ENCODE results near the gene GLIS2.

GLIS2 gene

DNA sequence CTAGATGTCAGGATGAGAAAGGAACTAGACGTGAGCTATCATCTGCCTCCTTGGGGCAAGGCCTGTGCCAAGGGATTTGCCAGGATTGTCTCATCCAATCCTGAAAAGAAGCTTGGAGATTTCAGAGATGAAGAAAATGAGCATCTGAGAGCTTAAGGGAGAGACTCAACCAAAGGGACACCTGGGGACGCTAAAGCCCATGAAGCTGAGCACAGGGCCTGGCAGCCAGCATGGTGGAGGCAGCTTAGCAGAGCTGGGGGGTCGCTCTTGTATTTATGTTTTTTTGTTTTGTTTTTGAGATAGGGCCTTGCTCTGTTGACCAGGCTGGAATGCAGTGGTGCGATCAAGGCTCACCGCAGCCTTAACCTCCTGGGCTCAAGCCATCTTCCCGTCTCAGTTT is 18.4 kb upstream of the GLIS2 start:
- no peak for DNase-seq (ENCODE audit: low read depth in 2 of 2)

DNA sequence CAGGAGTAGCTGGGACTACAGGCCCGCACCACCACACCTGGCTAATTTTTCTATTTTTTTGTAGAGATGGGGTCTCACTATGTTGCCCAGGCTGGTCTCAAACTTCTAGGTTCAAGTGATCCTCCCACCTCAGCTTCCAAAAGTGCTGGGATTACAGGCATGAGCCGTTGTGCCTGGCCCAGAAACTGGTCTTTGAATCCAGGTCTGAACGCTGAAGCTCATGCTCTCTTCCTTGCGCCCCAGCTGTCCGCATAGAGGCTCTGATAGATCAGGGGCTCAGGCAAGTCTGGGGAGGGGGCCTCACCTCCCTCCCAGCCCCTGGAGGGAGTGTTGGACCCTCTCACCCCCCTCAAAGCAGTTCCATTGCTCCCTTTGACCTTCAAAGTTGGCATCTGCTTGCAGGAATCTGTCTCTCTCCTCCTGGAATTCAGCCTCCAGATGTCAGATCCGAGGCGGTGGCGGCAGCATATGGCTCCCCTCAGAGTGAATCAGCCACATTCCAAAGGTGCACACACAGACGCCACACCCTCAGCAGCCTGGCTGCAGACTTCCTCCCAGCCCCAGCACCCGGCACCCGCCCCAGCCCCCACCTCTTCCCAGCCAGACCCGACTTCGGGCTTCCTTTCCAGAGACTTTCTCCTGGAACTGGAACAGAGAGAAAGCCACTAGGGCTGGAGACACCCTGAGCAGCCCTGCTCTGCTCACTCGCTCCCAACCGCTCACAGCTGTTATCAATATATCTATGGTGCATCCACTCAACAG is 16.9 kb upstream of the GLIS2 start:
- DNase-seq (ENCODE audit: low read depth in 2 of 2): no peak

DNA sequence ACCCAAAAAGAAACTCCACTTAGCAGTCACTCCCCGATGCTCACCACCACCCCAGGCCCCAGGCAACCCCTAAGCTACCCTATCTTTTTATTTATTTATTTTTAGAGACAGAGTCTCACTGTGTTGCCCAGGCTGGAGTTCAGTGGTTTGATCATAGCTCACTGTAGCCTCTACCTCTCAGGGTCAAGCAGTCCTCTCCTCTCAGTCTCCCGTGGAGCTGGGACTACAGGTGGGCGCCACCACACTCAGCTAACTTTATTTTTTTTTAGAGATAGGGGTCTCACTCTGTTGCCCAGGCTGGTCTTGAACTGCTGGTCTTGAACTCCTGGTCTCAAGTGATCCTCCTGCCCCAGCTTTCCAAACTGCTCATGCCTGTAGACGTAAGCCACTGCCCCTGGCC is 14.7 kb upstream of the GLIS2 start:
- no peak for DNase-seq (ENCODE audit: low read depth in 2 of 2)

DNA sequence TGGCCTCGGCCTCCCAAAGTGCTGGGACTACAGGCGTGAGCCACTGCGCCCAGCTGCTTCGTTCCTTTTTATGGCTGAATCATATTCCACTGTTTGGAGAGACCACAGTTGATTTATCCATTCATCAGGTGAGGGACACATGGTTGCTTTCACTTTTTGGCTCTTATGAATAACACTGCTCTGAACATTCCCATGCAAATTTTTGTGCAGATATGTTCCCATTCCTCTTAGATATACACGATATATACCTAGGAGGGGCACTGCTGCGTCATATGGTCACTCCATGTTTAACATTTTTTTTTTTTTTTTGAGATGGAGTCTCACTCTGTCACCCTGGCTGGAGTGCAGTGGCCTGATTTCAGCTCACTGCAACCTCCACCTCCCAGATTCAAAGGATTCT is 13.9 kb upstream of the GLIS2 start:
- no peak for DNase-seq (ENCODE audit: low read depth in 2 of 2)

DNA sequence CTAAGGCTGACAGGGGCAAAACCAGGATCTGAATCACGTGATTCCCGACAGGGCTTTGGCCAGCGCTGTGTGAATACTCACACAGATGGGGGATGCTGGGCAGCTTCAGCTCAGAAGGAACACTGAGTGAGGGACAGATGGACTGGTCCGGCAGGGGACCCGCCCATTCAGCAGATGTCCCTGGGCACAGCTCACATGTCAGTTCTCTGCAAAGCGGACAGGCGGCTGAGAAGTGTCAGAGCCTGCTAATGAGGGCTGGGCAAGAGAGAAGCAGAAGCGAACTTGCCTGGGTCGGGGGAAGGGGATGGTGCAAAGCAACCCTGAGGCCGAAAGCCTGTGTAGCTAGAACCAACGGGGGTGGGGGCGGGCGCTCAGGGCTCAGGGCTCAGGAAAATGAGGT is 11.9 kb upstream of the GLIS2 start:
- no peak for DNase-seq (ENCODE audit: low read depth in 2 of 2)

DNA sequence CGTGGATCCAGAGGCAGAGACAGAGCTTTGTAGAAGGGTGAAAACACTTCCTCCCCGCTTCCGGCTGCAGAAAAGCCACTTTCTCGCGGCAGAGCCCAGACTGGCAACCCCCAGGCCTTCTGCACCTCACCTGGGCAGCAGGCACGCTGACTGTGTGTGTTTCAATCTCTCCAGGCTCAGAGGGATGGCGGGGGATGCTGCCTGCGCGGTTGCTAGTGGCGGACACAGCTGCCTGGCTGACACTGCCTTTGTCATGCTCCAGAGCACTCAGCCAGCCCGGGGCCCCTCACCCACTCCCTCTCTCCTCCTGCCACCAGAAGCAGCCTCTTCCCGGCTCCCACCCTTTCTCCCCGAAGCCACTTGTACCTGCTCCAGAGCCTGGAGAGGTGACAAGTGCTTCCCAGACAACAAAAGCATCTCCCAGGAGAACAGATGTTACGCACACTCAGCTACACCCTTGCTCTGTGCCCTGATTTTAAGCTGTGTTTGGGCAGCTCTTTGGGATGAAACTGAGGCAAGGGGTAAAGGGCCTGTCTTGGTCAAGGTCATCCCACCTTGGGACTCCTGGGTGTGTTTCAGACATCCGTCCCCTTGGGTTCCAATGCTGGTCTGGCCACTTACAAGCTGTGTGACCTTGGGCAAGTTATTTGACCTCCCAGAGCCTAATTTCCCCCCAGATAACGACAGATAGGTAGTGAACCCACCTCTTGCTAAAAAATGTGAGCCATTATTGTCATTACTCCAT is 9.2 kb upstream of the GLIS2 start:
- no peak for DNase-seq (ENCODE audit: low read depth in 2 of 2)

DNA sequence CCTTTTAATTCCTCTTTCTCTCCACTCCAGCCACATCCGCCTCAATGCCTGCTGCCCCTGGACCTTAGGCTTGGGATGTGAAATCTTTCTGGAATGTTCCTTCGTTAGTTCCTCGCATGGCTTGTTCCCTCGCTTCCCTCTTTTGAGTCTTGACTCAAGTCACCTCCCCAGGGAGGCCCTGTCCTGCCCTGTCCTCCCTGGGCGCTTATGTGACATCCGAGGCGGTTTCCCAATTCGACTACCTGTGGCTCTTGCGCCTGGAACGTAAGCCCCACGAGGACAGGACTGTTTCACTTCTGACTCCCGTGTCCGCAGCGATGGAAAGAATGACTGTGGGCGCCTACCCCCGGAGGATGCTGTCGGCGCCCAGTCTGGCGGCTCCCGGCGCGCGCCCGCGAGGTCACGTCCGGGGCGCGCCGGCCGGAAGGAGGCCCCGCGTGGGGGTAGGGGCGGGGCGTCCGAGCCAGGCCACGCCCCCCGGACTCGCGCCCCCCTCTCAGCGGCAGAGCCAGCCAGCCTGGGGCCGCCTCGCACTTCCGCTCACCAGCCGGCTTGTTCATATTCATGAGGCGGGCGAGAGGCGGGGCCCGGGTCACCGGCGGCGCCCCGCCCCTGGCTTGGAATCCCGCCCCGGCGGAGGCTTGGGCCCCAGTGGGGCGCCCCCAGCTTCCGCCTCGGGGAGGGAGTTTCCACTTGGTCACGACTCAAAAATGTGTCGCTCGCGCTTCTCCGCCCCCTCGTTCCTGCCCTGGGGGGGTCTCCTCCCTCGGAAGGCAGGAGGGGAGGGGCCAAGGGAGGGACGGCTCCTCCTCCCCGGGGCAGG is 8.4 kb upstream of the GLIS2 start:
- DNase-seq (ENCODE audit: low read depth in 2 of 2): peak; percentile 93 to 94

DNA sequence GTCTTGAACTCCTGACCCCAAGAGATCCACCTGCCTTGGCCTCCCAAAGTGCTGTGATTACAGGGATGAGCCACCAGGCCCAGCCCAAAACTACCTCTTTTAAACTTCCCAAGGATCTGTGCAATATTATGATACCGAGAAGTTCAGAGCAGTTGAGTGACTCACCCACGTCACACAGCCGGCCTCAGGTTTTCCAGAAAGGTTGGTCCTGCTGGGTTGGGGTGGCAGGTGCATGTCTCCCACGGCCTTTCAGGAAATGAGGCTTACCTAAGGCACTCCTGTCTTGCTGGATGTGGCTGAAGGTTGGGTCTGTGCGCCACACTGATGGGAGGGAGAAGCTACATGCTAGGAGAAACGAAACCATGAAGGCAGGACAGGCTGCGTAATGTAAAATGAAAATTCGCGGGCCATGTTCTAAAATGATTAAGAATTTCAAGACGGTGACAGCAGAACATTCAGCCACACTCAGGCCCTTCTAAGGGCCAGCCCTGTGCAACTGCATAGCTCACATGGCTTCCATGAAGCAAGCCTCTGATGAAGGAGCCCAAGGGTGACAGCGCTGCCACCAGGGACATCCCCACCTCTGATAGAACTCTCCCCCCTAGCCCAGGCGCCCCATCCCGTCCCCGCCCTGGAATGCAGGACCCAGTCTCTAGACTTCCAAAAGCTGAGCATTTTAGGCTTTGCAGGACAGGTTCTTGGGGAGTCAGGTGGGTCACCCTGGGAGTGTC is 6.6 kb upstream of the GLIS2 start:
- no peak for DNase-seq (ENCODE audit: low read depth in 2 of 2)

DNA sequence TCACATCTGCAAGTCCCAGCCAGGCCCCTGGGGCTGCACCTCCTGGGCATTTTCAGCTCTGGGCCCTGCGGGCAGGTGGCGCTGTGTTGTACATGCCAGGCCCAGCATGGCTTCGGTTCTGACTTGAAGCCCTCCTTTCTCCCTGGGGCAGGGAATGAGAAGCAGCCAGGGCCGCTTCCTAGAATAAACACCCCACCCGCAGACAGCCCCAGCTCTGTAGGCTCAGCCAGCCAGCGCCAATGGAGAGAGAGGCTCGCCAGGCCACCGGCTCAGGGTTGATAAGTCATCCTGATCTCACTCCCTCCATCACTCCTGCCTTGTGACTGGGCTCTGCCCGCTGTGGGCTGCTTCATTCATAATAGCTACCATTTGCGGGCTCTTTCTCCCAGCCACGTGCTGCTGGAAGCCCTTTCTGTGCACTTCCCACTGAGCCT is 6.0 kb upstream of the GLIS2 start:
- DNase-seq (ENCODE audit: low read depth in 2 of 2): peak in 1 of 2 donors; percentile 45

DNA sequence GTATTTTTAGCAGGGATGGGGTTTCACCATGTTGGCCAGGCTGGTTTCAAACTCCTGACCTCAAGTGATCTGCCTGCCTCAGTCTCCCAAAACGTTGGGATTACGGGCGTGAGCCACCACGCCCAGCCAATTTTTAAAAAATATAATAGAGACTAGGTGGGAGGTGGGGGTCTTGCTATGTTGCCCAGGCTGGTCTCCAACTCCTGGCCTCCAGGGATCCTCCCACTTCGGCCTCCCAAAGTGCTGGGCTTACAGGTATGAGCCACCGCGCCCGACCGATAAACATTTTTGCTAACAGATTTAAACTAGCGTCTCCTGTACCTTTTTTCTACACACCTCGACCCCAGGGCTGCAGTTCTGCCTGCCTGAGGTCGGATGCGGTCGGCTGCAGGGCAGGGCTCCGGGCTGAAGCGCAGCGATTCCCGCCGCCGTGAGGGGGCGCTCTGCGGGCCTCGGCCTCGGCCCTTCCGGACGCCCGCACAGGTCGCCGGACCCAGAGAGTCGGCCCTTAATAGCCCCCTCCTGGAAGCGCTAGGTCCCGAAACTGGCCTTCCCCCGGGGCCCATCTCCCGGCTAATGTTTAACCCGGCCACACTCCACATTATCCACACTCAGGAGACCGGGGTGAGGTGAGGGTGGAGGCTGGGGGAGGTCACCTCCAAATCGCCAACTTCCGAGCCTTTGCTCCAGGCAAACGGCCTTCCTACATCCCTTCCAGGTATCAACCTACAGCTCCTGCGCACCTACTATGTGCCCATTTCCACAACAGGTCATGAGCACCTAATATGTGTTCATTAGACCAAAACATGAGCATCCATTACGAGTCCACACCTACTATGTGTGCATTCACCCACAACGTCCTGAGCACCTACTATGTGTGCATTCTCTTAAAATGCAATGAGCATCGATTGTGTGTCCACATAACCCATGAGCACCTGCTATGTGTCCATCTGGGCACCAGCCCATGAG is 2.0 kb upstream of the GLIS2 start:
- no peak for DNase-seq (ENCODE audit: low read depth in 2 of 2)

DNA sequence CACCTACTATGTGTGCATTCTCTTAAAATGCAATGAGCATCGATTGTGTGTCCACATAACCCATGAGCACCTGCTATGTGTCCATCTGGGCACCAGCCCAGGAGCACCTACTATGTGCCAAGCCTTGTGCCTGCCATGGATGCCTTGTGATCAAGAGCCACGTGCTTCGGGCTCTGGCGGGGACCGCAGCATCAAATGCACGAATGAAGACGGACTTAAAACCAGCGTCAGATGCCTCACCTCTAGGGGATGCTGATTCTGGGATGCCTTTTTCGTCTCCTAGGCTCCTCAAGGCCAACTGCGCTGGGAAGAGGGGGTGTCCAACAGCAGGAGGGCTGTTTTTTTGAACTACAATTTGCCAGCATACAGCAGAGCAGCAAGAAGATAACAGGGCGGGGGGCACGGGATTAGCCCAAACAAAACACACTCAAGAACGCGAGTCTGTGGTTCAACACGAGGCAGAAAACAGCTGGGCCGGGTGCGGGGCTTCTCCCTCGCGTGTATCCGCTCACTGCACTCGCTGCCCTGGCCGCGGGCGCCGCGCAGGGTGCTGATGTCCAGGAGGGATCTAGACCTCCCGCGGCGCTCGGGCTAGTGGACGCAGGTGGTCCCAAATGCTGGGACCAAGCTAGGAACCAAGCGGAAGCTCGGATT is 1.2 kb upstream of the GLIS2 start:
- no peak for DNase-seq (ENCODE audit: low read depth in 2 of 2)

DNA sequence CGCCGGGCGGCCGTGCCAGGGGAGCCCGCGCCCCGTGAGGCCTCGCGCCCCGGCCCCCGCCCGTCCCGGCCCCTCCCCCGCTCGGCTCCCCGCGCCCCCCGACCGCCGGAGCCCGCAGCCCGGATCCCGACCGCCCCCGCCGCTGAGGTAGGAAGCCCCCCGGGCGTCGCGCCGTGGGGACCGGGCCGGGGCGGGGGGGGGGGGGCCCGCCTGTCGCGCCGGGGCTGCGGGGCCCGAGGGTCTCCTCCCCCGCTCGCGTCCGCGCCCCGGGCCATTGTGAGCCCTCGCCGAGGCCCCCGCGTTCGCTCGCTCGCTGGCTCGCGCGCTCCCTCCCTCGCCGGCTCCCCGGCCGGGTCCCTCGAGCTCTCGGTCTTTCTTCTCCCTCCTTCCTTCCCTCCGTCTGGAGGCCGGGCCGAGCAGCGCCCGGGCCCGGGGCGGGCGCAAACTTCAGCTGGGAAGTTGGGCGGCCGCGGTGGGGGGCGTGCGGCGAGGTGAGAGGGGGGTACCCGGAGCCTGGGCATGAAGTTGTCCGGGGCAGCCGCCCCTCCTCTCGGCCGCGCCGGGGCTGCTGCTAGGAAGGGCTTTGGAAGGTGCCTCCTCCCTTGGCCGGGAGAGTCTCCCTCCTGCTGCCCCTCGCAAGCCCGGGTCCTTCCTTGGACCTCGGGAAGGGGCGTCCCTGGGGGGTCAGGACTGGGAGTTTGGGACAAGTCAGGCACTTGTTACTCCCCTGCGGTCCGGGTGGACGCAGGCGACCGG is 419 bp downstream of the GLIS2 start:
- DNase-seq (ENCODE audit: low read depth in 2 of 2): no peak

DNA sequence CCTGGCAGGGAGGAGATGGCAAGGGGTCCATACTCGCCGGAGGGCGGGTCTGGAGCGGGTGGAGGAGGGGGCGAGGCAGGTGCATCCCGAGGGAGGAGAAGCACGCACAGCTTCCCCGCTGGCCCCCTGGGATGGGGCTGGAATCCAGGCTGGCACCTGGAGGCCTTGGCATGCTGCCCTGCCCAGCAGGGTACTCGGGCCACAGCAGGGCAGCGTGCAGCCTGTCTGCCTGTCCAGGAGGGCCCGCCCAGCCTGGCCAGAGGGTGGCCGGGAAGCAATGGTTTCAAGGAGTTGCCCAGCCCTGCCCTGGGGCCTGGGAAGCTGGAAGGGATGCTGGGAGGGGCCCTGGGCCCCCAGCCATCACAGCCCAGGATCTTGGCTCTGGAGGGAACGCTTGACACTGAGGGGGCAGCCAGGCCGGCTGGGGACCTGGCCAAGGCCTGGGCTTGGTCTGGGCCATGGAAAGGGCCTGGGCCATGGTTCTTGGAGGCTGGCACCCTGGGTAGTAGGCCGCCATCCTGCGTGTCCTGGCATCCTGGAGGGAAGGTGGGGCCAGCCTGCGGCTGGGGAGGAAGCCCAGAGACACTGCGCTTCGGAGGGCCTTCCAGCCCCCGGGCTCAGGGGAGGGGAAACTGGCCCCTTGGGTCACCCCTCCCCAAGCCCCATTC is 1.1 kb downstream of the GLIS2 start:
- DNase-seq (ENCODE audit: low read depth in 2 of 2): no peak

DNA sequence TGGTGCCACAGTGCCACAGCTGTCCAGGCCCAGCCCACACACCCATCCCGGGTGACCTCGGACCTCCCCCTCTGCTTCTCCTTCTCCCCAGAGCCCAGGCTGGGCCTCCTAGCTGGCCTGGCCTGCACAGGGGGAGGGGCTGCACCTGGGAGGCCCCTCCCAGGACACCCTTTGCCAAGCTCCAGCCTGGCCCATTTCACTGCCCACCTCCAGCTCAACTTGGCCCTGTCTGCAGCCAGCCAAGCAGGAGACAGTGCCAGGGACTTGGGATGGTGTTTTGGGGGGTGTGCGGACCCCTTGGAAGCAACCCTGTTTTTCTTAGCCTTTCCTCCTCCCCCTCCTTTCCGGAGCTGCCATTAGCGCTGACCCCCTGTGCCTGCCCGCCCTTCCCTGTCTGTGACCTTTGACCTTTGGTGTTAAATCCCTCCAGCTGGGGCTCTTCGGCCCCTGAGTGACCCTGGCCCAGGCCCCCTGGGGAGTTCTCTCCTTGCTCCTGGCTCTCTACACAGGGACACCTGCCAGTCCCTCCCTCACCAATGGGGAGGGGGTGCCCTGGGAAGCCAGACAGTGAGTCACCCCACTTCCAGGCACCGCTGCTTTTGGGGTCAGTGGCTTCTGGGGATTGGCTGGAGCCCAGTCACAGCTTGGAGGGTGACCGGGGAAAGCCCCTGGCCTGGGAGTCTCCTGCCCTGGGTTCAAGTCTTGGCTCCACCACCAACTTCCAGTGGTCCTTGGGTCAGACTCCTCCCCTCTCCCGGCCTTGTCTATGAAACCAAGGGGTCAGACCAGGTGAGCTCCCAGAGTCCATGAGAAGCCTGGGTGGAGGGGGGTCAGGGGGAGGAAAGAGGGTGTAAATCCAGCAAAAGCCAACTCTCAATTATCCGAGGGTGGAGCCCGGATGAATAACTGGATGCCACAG is 1.9 kb downstream of the GLIS2 start:
- no peak for DNase-seq (ENCODE audit: low read depth in 2 of 2)

DNA sequence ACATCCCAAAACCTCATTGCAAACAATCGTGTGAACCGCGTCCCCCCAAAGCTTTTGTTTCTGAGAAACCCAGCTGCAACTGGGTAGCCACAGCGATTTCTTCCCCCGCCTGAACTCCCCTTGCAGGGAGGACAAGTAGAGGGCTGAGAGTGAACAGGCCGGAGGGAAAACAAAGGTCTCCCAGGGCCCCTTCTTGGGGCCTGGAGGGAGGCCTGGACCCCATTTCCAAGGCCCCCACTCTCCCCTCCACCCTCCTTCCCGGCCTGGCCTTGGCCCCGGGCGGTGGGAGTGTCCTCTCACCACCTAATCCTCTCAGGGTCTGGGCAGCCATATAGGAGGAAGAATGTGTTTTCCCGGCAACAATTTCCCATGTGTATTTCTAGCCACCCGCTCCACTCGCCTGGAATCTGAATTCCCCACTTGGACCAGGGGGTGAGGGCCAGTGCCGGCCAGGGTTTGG is 2.6 kb downstream of the GLIS2 start:
- no peak for DNase-seq (ENCODE audit: low read depth in 2 of 2)

DNA sequence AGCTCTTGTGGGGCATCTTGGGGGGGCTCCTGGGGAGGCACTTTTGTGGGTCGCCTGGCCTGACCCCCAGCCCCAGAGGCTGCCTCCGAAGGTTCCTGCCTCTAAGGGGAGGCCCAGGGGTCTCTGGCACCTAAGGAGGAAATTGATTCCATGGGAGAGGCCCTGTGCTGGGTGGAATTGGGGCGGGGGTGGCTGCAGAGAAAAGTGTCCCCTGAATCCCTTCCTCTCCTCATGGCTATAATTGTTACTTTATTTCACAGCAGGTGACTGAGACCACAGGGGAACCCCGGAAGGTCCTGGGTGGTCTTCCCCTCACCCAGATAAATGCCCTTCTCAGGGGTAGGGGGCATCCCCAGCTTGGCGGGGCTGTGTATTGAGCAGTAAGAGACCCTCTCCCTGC is 3.1 kb downstream of the GLIS2 start:
- DNase-seq (ENCODE audit: low read depth in 2 of 2): no peak

Data from stimulated activated CD4-positive, alpha-beta T cell treated with anti-CD3 and anti-CD28 coated beads, Interleukin-15, amount 100 ng/mL, for 48 hours (primary cell).